ENCODE measurements around the gene NSRP1.

The NSRP1 gene

DNA sequence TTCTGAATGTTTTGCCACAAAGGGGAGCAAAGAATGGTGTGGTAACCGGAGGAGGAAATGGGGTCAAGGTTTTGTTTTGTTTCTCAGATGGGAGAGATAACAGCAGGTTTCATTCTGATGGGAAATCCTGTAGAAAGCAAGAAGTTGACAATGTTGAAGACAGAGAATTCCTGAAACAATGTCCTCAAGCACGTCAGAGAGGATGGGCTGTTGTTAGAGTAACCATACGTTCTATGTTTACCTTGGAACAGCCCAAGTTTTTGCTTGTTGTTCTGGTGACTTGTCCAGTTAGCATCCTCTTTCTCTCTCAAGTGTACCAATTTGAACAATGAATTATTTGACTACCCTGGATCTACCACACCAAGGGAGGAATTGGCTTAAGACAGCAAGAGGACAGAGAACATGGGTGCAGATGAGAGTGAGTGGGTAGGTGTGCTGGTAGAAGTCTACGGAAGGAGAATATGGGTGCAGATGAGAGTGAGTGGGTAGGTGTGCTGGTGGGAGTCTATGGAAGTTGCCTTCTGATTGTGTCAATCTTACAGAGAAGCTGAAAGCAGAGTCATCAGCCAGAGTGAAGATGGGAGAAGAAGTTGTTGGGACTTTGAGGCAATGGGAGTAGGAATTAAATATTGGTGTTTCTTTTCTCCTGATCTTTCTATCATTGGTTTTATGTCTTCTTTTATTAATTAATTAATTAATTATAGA, 14.8 kb upstream of the NSRP1 start:
- DNase-seq (ENCODE audit: low spot score) = no peak
- no peak for TF ChIP-seq CTCF (IDR thresholded peaks at IDR 0.05; ENCODE audit: borderline replicate concordance, control extremely low read depth, extremely low read depth, insufficient read depth, missing control alignments)
- in situ Hi-C loops (cut with MboI; ENCODE audit: low sequenced_read_pairs, unreplicated experiment) = loop anchor here (5.0 to 25.0 kb wide), 2 partner anchors 235 to 610 kb away; no protein-coding TSS in a partner anchor

DNA sequence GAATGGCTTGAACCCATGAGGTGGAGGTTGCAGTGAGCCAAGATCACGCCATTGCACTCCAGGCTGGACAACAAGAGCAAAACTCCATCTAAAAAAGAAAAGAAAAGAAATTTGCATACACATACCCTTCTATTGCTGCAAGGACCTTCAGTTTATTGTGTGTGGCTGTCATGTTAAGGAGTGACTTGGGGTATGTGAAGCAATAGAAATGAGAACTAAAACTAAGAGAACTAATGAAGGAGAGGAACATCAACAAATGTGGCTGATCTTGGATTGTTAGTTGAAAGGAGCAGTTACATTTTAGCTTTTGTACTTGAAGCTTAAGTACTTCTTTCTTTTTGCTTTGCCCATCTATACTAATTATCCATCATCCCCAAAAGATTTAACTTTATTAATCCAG, 12.7 kb upstream of the NSRP1 start:
- TF ChIP-seq CTCF (IDR thresholded peaks at IDR 0.05; ENCODE audit: borderline replicate concordance, control extremely low read depth, extremely low read depth, insufficient read depth, missing control alignments) = no peak
- DNase-seq (ENCODE audit: low spot score) = no peak
- in situ Hi-C loops (cut with MboI; ENCODE audit: low sequenced_read_pairs, unreplicated experiment) = loop anchor here (5.0 to 25.0 kb wide), 2 partner anchors 233 to 608 kb away; no protein-coding TSS in a partner anchor

DNA sequence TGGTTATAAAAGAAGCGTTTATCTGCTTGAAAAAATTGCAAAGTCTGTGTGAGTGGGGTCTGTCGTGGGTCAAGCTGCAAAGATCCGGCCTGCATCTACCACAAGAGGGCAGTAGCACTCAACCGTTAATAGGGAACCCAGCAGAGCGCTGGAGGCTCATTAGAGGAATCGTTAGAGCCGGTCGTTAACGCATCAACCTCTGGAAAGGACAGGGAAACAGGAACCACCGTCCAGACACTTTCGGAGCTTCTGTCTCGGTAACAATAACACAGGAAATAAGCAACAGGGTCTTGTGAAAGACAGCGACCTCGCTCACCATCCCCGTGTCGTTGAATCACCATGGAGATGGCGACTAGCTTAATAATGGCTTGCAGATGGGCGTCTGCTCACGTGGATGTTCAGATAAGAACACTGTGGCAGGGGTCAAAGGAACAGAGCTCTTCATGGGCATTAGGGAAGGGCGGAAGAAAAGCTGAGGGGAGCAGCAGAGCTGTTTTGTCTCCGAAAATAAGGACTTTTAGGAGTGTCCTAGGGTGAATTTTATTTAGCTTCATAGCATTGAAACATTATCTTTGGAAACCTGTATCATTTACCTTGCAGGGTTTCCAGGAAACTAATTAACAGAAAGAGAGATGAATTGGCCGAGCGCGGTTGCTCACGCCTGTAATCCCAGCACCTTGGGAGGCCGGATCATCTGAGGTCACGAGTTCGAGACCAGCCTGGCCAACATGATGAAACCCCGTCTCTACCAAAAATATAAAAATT, 11.9 kb upstream of the NSRP1 start:
- TF ChIP-seq CTCF (IDR thresholded peaks at IDR 0.05; ENCODE audit: borderline replicate concordance, control extremely low read depth, extremely low read depth, insufficient read depth, missing control alignments) = peak; percentile 84
- in situ Hi-C loops (cut with MboI; ENCODE audit: low sequenced_read_pairs, unreplicated experiment) = loop anchor here (5.0 to 25.0 kb wide), 2 partner anchors 233 to 608 kb away; no protein-coding TSS in a partner anchor

DNA sequence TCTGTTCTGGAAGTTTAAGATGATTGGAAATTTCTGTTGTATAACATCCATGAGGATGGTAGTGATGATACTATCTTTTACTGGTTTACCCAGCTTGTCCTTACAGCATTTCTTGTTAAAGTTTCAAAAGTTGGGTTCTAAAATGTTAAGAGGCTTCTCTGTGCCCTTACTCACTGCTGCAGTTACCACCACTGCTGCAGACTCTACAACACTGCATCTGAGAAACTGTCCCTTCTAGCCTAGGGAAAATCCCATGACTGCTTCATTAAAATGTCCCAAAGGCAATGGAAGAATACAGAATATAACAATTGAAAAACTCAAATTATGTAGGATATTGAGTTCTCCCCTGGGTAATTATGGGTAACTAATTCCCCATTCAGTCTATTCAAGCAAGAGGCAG, 3.8 kb upstream of the NSRP1 start:
- no peak for DNase-seq (ENCODE audit: low spot score)
- in situ Hi-C loops (cut with MboI; ENCODE audit: low sequenced_read_pairs, unreplicated experiment) = loop anchor here (25.0 kb wide), 1 partner anchor 600 kb away; no protein-coding TSS in a partner anchor
- no peak for TF ChIP-seq CTCF (IDR thresholded peaks at IDR 0.05; ENCODE audit: borderline replicate concordance, control extremely low read depth, extremely low read depth, insufficient read depth, missing control alignments)

More for the DNA sequence above, 11.9 kb upstream of the NSRP1 start:
- peak; percentile 66 for DNase-seq (ENCODE audit: low spot score)

DNA sequence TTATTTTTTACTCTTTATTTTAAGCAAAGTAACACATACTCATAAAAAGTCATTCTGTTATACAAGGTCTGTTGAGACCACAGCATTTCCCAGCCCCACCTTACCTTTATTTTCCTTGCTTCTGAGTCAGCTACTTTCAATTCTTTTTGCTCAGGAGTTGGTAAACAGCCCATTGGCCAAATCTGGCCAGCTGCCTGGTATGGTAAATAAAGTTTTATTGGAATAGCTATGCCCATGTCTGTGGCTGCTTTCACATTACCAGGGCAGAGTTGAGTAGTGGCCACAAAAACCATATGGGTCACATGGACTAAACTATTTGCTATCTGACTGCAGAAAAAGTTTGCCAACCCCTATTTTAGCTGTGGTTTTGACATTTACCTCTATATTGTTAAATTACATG, 3.4 kb upstream of the NSRP1 start:
- in situ Hi-C loops (cut with MboI; ENCODE audit: low sequenced_read_pairs, unreplicated experiment) = loop anchor here (25.0 kb wide), 1 partner anchor 599 kb away; no protein-coding TSS in a partner anchor
- no peak for TF ChIP-seq CTCF (IDR thresholded peaks at IDR 0.05; ENCODE audit: borderline replicate concordance, control extremely low read depth, extremely low read depth, insufficient read depth, missing control alignments)
- DNase-seq (ENCODE audit: low spot score) = no peak

DNA sequence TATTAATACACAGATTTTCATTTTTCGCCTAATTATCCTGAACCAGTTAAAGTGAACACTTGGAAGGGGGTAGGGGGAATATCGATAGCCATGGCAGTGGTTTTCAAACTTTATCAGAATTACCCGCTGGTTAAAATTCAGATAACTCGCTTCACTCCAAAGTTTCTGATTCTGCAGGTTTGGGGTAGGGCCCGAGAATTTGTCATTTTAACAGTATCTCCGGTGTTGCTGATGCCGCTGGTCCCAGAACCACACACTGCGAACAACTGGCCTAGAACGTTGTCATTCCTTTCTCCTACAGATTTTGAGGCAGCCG, 313 bp upstream of the NSRP1 start:
- in situ Hi-C loops (cut with MboI; ENCODE audit: low sequenced_read_pairs, unreplicated experiment) = loop anchor here (25.0 kb wide), 1 partner anchor 596 kb away; no protein-coding TSS in a partner anchor
- no peak for TF ChIP-seq CTCF (IDR thresholded peaks at IDR 0.05; ENCODE audit: borderline replicate concordance, control extremely low read depth, extremely low read depth, insufficient read depth, missing control alignments)
- no peak for DNase-seq (ENCODE audit: low spot score)
